Stimulated activated CD4-positive, alpha-beta T cell treated with anti-CD3 and anti-CD28 coated beads, Interleukin-4, amount 100 ng/mL, for 24 hours (primary cell): ENCODE data around the gene TAF11L13.
"Not testable (repeated sequence)": the region's sequence is repeated elsewhere in the genome, so short reads cannot be mapped to it uniquely, and the experiment has no call there.

Source experiments
- DNase-seq: peaks from one replicate; pipeline ENCODE4 v3.0.0-alpha.2; 2020

The TAF11L13 gene

GRCh38 chr5:17631788-17632187, at the start of gene TAF11L13:
TAF11L13 (plus strand) TSS chr5:17632088.
- not testable (repeated sequence) for DNase-seq

- not testable (repeated sequence) for DNase-seq
Measured at GRCh38 chr5:17585658-17586057, 46.2 kb upstream of the TAF11L13 start, which contains the start of gene TAF11L7. TAF11L7 (minus strand) TSS chr5:17585758.

DNA sequence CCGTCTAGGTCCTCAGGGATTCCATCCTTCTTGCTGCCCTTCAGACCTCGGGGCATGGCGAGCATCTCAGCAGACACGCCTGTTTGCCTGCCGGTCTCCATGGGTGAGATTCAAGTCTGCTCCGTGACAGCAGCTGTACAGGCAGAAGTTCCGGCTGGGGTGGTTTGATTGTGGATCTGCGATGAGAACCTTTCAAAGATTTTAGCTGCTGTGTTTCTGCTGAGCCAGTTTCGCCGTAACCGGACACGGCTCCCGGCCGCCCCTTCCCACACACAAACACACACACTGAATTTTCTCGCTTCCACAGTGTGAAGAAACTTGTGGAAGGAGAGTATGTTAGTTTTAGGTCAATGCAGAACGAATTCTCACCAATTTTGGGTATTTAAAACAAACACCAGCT, 41.0 kb upstream of the TAF11L13 start, which contains the start of gene TAF11L8:
Gene TAF11L8, minus strand, starts transcription at position 101 of the 400 bp plus-strand sequence.
- DNase-seq: not testable (repeated sequence)

DNA sequence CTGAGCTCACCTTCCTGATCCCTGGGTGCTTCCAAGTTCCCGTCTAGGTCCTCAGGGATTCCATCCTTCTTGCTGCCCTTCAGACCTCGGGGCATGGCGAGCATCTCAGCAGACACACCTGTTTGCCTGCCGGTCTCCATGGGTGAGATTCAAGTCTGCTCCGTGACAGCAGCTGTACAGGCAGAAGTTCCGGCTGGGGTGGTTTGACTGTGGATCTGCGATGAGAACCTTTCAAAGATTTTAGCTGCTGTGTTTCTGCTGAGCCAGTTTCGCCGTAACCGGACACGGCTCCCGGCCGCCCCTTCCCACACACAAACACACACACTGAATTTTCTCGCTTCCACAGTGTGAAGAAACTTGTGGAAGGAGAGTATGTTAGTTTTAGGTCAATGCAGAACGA, 37.6 kb upstream of the TAF11L13 start, which contains the start of gene TAF11L9:
Gene TAF11L9, minus strand, starts transcription at position 140 of the 400 bp plus-strand sequence.
- DNase-seq: not testable (repeated sequence)

GRCh38 chr5:17597728-17598127, 34.2 kb upstream of the TAF11L13 start, which contains the start of gene TAF11L10:
TAF11L10 (minus strand) TSS chr5:17597828.
- not testable (repeated sequence) for DNase-seq

GRCh38 chr5:17603880-17604279, 28.0 kb upstream of the TAF11L13 start, which contains the start of gene TAF11L11:
TAF11L11 (plus strand) TSS chr5:17604183.
- DNase-seq: not testable (repeated sequence)

DNA sequence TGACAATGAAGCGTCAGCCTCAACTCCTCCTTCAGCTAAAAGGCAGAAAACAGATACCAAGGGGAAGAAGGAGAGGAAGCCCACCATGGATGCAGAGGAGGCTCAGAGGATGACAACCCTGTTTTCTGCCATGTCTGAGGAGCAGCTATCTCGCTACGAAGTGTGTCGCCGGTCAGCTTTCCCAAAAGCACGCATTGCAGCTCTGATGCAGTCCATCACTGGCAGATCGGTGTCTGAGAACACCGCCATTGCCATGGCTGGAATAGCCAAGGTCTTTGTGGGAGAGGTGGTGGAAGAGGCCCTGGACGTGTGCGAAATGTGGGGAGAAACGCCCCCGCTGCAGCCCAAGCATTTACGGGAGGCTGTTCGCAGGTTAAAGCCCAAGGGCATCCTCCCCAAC, 26.9 kb upstream of the TAF11L13 start:
- no peak for DNase-seq

DNA sequence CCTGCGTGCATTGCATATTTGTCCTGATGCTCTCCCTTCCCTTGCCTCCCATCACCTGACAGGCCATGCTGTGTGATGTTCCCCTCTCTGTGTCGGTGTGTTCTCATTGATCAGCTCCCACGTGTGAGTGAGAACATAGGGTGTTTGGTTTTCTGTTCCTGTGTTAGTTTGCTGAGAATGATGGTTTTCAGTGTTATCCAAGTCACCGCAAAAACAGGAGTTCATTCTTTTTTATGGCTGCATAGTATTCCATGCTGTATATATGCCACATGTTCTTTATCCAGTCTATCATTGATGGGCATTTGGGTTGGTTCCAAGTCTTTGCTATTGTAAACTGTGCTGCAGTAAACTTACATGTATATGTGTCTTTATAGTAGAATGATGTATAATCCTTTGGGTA, 24.4 kb upstream of the TAF11L13 start:
- not testable (repeated sequence) for DNase-seq

- DNase-seq: not testable (repeated sequence)
Measured at GRCh38 chr5:17610092-17610491, 21.8 kb upstream of the TAF11L13 start, which contains the start of gene TAF11L12. TAF11L12 (plus strand) TSS chr5:17610392.

DNA sequence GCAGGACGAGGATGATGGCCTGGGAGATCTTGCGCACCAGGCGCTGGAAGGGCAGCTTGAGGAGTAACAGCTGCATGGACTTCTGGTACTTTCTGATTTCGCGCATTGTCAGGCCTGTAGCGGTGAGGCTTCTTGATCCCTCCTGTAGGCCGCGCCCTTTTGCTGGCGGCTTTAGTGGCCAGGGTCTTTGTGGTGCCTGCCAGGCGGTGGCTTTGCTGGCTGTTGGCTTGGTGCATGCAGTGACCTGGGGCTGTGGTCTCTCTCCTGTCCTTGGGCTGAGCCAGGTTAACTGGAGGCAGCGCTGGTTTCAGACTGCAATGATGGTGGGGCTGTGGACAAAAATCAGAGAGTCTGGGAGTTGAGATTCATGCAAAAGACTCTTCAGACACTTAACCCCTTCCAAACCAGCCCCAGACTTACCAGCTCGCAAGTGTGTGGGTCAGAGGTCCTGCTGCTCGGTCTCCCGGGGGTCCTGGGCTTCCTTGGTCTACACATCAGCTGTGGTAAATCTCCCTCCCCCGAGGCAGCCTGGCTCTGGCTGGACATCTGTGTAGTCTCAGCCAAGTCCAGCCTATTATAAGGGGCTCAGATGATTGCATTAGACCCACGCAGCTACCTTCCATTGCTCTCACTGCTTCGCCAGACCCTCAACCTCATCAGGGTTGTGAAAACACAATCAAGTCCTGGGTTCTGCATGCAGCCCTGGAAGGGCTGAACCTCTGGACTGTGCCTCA, 16.8 kb upstream of the TAF11L13 start:
- DNase-seq: no peak

DNA sequence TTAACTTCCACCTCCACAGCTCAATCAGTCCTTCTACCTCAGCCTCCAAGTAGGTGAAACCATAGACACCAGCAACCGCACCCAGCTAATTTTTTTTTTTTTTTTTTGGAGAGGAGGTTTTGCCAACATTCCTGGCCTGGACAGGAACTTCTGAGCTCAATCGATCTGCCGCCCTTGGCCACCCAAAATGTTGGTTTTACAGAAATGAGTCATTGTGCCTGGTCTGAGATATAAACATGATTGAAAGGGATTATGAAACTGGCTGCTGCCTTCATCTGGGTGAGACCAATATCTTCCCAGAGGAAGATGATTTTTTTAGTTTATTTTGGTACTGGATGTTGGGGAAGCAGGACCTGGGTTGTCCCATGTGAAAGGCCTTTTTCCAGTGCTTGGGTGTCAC, 12.5 kb upstream of the TAF11L13 start:
- DNase-seq: no peak

- no peak for DNase-seq
Measured at GRCh38 chr5:17620627-17621026, 11.3 kb upstream of the TAF11L13 start.

- no peak for DNase-seq
Measured at GRCh38 chr5:17625686-17626085, 6.2 kb upstream of the TAF11L13 start.

DNA sequence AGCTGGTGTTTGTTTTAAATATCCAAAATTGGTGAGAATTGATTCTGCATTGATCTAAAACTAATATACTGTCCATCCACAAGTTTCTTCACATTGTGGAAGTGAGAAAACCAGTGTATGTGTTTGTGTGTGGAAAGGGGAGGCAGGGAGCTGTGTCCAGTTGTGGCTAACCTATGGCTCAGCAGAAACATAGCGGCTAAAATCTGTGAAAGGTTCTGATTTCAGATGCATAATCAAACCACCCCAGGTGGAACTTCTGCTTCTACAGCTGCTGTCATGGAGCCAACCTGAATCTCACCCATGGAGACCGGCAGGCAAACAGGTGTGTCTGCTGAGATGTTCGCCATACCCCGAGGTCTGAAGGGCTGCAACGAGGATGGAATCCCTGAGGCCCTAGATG, 2.3 kb downstream of the TAF11L13 start, which contains the start of gene TAF11L14:
Gene TAF11L14, plus strand, starts transcription at position 301 of the 400 bp plus-strand sequence.
- DNase-seq: no peak

DNA sequence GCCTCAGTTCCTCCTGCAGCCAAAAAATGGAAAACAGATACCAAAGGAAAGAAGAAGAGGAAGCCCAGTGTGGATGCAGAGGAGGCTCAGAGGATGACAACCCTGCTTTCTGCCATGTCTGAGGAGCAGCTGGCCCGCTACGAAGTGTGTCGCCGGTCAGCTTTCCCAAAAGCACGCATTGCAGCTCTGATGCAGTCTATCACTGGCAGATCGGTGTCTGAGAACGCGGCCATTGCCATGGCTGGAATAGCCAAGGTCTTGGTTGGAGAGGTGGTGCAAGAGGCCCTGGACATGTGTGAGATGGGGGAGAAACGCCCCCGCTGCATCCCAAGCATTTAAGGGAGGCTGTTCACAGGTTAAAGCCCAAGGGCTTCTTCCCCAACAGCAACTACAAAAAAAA, 17.3 kb downstream of the TAF11L13 start:
- not testable (repeated sequence) for DNase-seq

DNA sequence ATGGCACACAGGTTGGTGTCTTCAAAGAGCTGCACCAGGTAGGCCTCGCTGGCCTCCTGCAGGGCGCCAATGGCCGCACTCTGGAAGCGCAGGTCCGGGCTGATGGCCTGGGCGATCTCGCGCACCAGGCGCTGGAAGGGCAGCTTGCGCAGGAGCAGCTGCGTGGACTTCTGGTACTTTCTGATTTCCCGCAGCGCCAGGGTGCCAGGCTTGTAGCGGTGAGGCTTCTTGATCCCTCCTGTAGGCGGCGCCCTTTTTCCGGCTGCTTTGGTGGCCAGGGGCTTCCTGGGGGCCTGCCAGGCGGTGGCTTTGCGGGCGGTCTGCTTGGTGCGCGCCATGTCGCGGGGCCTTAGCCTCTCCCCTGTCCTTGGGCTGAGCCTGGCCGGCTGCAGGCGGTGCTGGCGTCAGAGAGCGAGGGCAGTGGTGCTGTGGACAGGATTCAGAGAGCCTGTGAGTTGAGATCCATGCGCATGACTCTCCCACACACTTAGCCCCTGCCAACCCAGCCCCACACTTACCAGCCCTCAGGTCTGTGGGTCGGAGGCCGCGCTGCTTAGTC, 23.4 kb downstream of the TAF11L13 start:
- not testable (repeated sequence) for DNase-seq

DNA sequence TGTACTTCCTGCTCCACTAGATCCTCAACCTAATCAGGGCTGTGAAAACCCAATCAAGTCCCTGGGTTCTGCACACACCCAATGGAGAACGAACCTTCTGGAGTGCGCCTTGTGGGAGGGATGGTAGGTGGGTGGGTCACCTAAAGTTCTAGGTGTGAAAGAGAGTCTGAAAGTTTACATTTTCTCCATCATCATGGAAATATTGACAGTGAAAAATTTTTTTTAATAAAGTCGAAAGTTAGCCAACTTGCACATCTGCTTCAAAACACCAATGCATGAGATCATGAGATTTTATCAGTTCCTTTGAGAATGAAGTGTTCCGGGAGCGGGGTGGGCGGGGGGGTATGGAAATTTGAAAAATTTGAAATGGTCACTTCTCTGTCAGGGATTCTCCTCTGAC, 24.0 kb downstream of the TAF11L13 start:
- DNase-seq: no peak

DNA sequence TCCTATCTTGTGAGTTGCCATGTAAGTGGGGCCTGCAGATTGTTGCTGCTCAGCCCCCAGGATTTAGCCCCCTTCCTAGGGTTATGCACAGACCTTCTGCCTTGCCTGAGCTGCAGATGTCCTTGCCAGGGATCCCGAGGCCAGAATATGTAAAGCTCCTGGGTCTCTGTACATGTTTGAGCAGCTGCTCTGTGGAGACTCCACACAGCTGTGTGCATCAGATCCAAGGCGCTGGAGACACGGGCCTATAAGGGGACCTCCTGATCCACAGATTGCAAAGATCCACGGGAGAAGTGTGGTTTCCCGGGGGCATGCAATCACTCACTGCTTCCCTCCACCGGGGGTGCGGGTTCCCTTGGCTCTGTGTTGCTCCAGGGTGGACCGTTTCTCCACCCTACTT, 31.3 kb downstream of the TAF11L13 start:
- no peak for DNase-seq

- no peak for DNase-seq
Measured at GRCh38 chr5:17665836-17666235, 33.9 kb downstream of the TAF11L13 start.

DNA sequence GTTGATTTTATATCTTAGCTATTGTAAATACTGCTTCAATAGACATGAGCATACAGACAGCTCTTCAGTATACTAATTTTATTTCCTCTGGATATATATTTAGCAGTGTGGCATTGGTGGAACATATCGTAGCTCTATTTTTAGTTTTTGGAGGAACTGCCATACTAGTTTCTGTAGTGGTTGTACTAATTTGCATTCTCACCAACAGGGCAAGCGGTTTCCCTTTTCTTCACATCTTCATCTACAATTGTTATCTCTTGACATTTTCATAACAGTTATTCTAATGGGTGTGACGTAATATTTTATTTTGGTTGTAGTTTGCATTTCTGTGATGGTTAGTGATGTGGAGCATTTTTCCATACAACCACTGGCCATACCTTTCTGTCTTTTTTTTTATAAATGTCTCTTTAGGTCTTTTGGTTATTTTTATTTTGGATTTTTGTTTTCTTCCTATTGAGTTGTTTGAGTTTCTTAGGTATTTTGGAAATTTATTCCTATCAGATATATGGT, 34.9 kb downstream of the TAF11L13 start:
- no peak for DNase-seq

DNA sequence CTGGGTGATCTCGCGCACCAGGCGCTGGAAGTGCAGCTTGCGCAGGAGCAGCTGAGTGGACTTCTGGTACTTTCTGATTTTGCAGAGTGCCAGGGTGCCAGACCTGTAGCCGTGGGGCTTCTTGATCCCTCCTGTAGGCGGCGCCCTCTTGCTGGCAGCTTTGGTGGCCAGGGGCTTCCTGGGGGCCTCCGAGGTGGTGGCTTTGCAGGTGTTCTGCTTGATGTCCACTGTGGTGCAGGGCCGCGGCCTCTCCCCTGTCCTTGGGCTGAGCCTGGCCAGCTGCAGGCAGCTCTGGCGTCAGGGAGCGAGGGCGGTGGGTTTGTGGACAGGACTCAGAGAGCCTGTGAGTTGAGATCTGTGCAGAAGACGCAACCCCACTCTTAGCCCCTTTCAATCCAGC, 38.5 kb downstream of the TAF11L13 start:
- no peak for DNase-seq

DNA sequence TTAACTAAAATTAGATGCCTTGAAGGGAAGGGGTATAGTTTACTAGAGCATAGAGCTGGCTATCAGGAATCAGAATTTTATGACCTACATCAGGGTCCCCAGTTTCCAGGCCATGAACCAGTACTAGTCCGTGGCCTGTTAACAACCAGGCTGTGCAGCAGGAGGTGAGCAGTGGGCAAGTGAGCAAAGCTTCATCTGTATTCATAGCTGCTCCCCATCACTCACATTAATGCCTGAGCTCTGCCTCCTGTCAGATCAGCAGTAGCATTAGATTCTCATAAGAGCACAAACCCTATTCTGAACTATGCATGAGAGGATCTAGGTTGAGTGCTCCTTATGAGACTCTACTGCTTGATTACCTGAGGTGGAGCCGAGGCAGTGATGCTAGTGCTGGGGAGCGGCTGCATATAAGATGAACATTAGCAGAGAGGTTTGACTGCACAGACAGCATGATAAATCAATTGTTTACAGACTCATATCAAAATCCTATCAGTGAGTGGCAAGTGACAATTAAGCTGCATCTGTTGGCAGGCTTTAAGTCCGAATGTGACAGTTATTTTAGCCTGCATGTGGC, 47.0 kb downstream of the TAF11L13 start:
- DNase-seq: no peak

DNA sequence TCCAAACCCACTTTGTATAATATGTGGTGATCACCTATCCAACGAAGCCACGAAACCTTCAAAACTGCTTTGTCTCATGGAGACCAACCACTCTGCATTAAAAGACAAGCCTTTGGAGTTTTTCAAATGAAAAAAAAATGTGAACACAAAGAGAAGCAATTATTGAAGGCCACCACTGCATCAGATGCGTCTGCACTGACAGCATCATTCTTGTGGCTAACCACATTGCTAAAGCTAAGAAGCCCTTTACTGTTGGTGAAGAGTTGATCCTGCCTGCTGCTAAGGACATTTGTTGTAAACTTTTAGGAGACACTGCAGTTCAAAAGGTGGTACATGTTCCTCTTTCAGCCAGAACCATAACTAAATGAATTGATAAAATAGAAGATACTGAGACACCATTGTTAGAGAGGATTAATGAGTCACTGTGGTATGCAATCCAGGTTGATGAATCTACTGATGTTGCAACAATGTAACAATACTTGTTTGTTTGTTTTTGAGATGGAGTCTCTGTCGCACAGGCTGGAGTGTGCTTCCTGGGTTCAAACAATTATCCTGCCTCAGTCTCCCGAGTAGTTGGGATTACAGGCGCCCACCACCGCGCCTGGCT, 47.8 kb downstream of the TAF11L13 start:
- DNase-seq: no peak
